Naive thymus-derived CD8-positive, alpha-beta T cell (primary cell): Measurements from ENCODE around the gene CBX5. TPM values are rescaled to one million over a fixed set of nuclear protein-coding genes. Genes with fewer than 3 reads are reported as not detected.
A peak's percentile ranks its signal among the peaks of the same experiment; 100 is the strongest.
"Not testable (repeated sequence)": the region's sequence is repeated elsewhere in the genome, so short reads cannot be mapped to it uniquely, and the experiment has no call there.

Source experiments
- ATAC-seq, 2 donors: fragments of 150-1000 bp; cut with Tn5 transposase in 1 of 2; sonication (Bioruptor Pico), chemical (Tn5 transposase) in 1 of 2; 1 replicate in 1 of 2; 2 replicates in 1 of 2; pipeline ENCODE4 v1.10.0; 2021; ENCODE audit warnings: mild to moderate bottlenecking in 2 of 2, moderate library complexity in 2 of 2
- POLR2A ChIA-PET: fragments of 350-600 bp; sonication (Branson Sonifier 250); formaldehyde crosslinking; loops from one replicate; lab custom pipeline; 2021; ENCODE audit warnings: antibody characterized with exemption; lab: Charles Lee
- DNase-seq, 10 donors: peaks; one replicate each; pipeline versions ENCODE4 v3.0.0 to v3.0.0-alpha.2; 2020 to 2022
- H3K27ac Mint-ChIP-seq, 10 donors: one replicate each; pipeline ENCODE4 v1.8.0; 2020 to 2022; ENCODE audit warnings: mild to moderate bottlenecking in 10 of 10, mixed read lengths in 10 of 10, moderate library complexity in 4 of 10, inconsistent platforms in 1 of 10
- H3K27me3 Mint-ChIP-seq, 5 donors: one replicate each; pipeline ENCODE4 v1.8.0; 2021 to 2022; ENCODE audit warnings: mixed read lengths in 5 of 5
- H3K36me3 Mint-ChIP-seq, 3 donors: one replicate each; pipeline ENCODE4 v1.8.0; 2020 to 2022; ENCODE audit warnings: mixed read lengths in 3 of 3, mild to moderate bottlenecking in 2 of 3, inconsistent platforms in 1 of 3
- H3K4me1 Mint-ChIP-seq, 4 donors: one replicate each; pipeline ENCODE4 v1.8.0; 2021 to 2022; ENCODE audit warnings: mixed read lengths in 4 of 4
- H3K4me3 Mint-ChIP-seq, 10 donors: one replicate each; pipeline ENCODE4 v1.8.0; 2020 to 2022; ENCODE audit warnings: mild to moderate bottlenecking in 10 of 10, mixed read lengths in 10 of 10, moderate library complexity in 6 of 10, inconsistent platforms in 1 of 10
- H3K9me3 Mint-ChIP-seq, 9 donors: one replicate each; pipeline ENCODE4 v1.8.0; 2020 to 2022; ENCODE audit warnings: mixed read lengths in 9 of 9, mild to moderate bottlenecking in 3 of 9, inconsistent platforms in 1 of 9, moderate library complexity in 1 of 9
- polyA plus RNA-seq, 3 donors: library from polyadenylated mRNA; unstranded; fragments of 300-500 nt; fragmentation: Illumina TruSeq; gene quantifications; one replicate each; pipeline ENCODE4 v1.2.3, GENCODE V29; 2021
- total RNA-seq, 8 experiments: library from RNA in 2 of 8; stranded (reverse) in 2 of 8; gene quantifications; one replicate each; pipeline ENCODE4 v1.2.3 and lab custom pipeline; 2021 to 2026

Gene CBX5
- total and polyA plus RNA-seq, 5 experiments from 2014 or later = 23.7 to 70.5 (median 34.4) TPM

- H3K36me3 Mint-ChIP-seq = peaks cover 0 to 4% (median 0%) of the 10 kb centered on the region in 3 donors
- ATAC-seq (peak; percentile 63 to 64), DNase-seq (peak; percentile 66 to 89 (median 77))
- H3K9me3 Mint-ChIP-seq = no peaks in the 10 kb centered on the region
- H3K4me3 Mint-ChIP-seq = peak overlapping the region in 2 of 10 donors; percentile 15 to 26
- POLR2A ChIA-PET = interaction anchor here (0.6 to 2.6 kb wide), 4 partner anchors 10 to 176 kb away, joined by 3 to 18 read pairs (median 4); partner anchors contain the start of gene HOXC5
- peak overlapping the region in 1 of 10 donors; percentile 43 for H3K27ac Mint-ChIP-seq
- peaks cover 7 to 40% (median 23%) of the 10 kb centered on the region in 4 donors for H3K4me1 Mint-ChIP-seq
- peaks cover 31 to 60% (median 42%) of the 10 kb centered on the region in 5 donors for H3K27me3 Mint-ChIP-seq
These were observed 88.3 kb downstream of the CBX5 start for GRCh38 chr12:54191550-54192022.

- ATAC-seq = no peak
These were observed 88.8 kb downstream of the CBX5 start for GRCh38 chr12:54191126-54191525.

GRCh38 chr12:54189198-54189539 lies 90.8 kb downstream of the CBX5 start:
- POLR2A ChIA-PET = interaction anchor here (1.0 to 1.5 kb wide), 3 partner anchors 91 to 180 kb away, joined by 3 to 4 read pairs (median 4); partner anchors contain the start of genes CBX5, HNRNPA1, HOXC5 and HOXC8
- peaks cover 16 to 35% (median 26%) of the 10 kb centered on the region in 5 donors for H3K27me3 Mint-ChIP-seq
- ATAC-seq (peak in 1 of 2 donors; percentile 14), DNase-seq (no peak)
- H3K4me1 Mint-ChIP-seq = peaks cover 10 to 33% (median 30%) of the 10 kb centered on the region in 4 donors
- H3K36me3 Mint-ChIP-seq = peaks cover 0 to 5% (median 1%) of the 10 kb centered on the region in 3 donors
- H3K9me3 Mint-ChIP-seq = no peaks in the 10 kb centered on the region
- H3K27ac Mint-ChIP-seq = peak overlapping the region in 7 of 10 donors; percentile 11 to 84 (median 65)
- H3K4me3 Mint-ChIP-seq = peak overlapping the region; percentile 83 to 94 (median 88)

More at GRCh38 chr12:54191126-54191525, 88.8 kb downstream of the CBX5 start:
- peaks cover 0 to 5% (median 0%) of the 10 kb centered on the region in 3 donors for H3K36me3 Mint-ChIP-seq
- POLR2A ChIA-PET = interaction anchor here (1.0 to 2.6 kb wide), 3 partner anchors 11 to 158 kb away, joined by 3 to 18 read pairs (median 3); partner anchors contain the start of genes HNRNPA1 and HOXC5
- no peak for DNase-seq
- H3K27ac Mint-ChIP-seq = peak overlapping the region in 1 of 10 donors; percentile 43
- H3K9me3 Mint-ChIP-seq = no peaks in the 10 kb centered on the region
- peaks cover 28 to 55% (median 38%) of the 10 kb centered on the region in 5 donors for H3K27me3 Mint-ChIP-seq
- peak overlapping the region in 2 of 10 donors; percentile 15 to 26 for H3K4me3 Mint-ChIP-seq
- H3K4me1 Mint-ChIP-seq = peaks cover 7 to 35% (median 26%) of the 10 kb centered on the region in 4 donors

GRCh38 chr12:54187075-54187474 lies 92.8 kb downstream of the CBX5 start:
- Mint-ChIP-seq H3K9me3 (no peaks in the 10 kb centered on the region), H3K36me3 (peaks cover 0 to 10% (median 1%) of the 10 kb centered on the region in 3 donors), H3K4me3 (peak overlapping the region in 6 of 10 donors; percentile 15 to 83 (median 68)), H3K27me3 (peaks cover under 1 to 14% (median 7%) of the 10 kb centered on the region in 5 donors), H3K27ac (no peak overlapping the region), H3K4me1 (peaks cover 12 to 33% (median 30%) of the 10 kb centered on the region in 4 donors)
- POLR2A ChIA-PET = no interaction called here
- no peak for DNase-seq
- ATAC-seq = no peak

GRCh38 chr12:54185919-54186318 lies 94.0 kb downstream of the CBX5 start:
- POLR2A ChIA-PET = interaction anchor here (0.6 to 0.9 kb wide), 2 partner anchors 154 to 234 kb away, joined by 3 to 5 read pairs; no protein-coding TSS in a partner anchor
- ATAC-seq (no peak), DNase-seq (no peak)
- peaks cover 0 to 19% (median 4%) of the 10 kb centered on the region in 3 donors for H3K36me3 Mint-ChIP-seq
- peaks cover 0 to 8% (median 4%) of the 10 kb centered on the region in 5 donors for H3K27me3 Mint-ChIP-seq
- peak overlapping the region in 1 of 10 donors; percentile 7 for H3K27ac Mint-ChIP-seq
- H3K4me3 Mint-ChIP-seq = no peak overlapping the region
- no peaks in the 10 kb centered on the region for H3K9me3 Mint-ChIP-seq
- peaks cover 9 to 33% (median 24%) of the 10 kb centered on the region in 4 donors for H3K4me1 Mint-ChIP-seq

GRCh38 chr12:54185297-54185696 lies 94.6 kb downstream of the CBX5 start:
- H3K36me3 Mint-ChIP-seq = peaks cover 0 to 22% (median 4%) of the 10 kb centered on the region in 3 donors
- H3K4me1 Mint-ChIP-seq = peaks cover 9 to 33% (median 24%) of the 10 kb centered on the region in 4 donors
- H3K9me3 Mint-ChIP-seq, H3K27me3 Mint-ChIP-seq, ATAC-seq, DNase-seq, H3K27ac Mint-ChIP-seq: not testable (repeated sequence)
- POLR2A ChIA-PET = interaction anchor here (0.6 to 0.9 kb wide), 2 partner anchors 153 to 235 kb away, joined by 3 to 5 read pairs; no protein-coding TSS in a partner anchor
- peak overlapping the region in 1 of 10 donors; percentile 34 for H3K4me3 Mint-ChIP-seq

GRCh38 chr12:54184024-54184805 lies 95.7 kb downstream of the CBX5 start:
- peaks cover 9 to 32% (median 22%) of the 10 kb centered on the region in 4 donors for H3K4me1 Mint-ChIP-seq
- POLR2A ChIA-PET = no interaction called here
- peaks cover 0 to 22% (median 4%) of the 10 kb centered on the region in 3 donors for H3K36me3 Mint-ChIP-seq
- ATAC-seq (no peak), DNase-seq (no peak)
- no peaks in the 10 kb centered on the region for H3K27me3 Mint-ChIP-seq
- no peak overlapping the region for H3K4me3 Mint-ChIP-seq
- H3K9me3 Mint-ChIP-seq = no peaks in the 10 kb centered on the region
- H3K27ac Mint-ChIP-seq = no peak overlapping the region

GRCh38 chr12:54182981-54183380 lies 96.9 kb downstream of the CBX5 start:
- Mint-ChIP-seq H3K4me3 (no peak overlapping the region), H3K9me3 (no peaks in the 10 kb centered on the region), H3K4me1 (peaks cover 10 to 26% (median 16%) of the 10 kb centered on the region in 4 donors), H3K36me3 (peaks cover 0 to 22% (median 4%) of the 10 kb centered on the region in 3 donors), H3K27me3 (no peaks in the 10 kb centered on the region), H3K27ac (no peak overlapping the region)
- no peak for DNase-seq
- POLR2A ChIA-PET = no interaction called here
- ATAC-seq = no peak

- H3K9me3 Mint-ChIP-seq = no peaks in the 10 kb centered on the region
- DNase-seq (no peak), ATAC-seq (no peak)
- no peak overlapping the region for H3K27ac Mint-ChIP-seq
- H3K4me3 Mint-ChIP-seq = no peak overlapping the region
- H3K4me1 Mint-ChIP-seq = peaks cover 4 to 17% (median 9%) of the 10 kb centered on the region in 4 donors
- POLR2A ChIA-PET = no interaction called here
- H3K36me3 Mint-ChIP-seq = peaks cover 0 to 21% (median 4%) of the 10 kb centered on the region in 3 donors
- H3K27me3 Mint-ChIP-seq = peaks cover 0 to under 1% (median 0%) of the 10 kb centered on the region in 5 donors
These were observed 97.8 kb downstream of the CBX5 start for GRCh38 chr12:54182086-54182485.

Other genes with a start within 250 kb of the CBX5 start
- not detected for gene HOXC5, start 247.1 kb downstream of the CBX5 start, total RNA-seq
- gene HOXC5, start 247.1 kb downstream of the CBX5 start, polyA plus RNA-seq = not detected
- gene HOXC4, start 226.3 kb downstream of the CBX5 start, total RNA-seq = under 1 TPM; 0.63 to 0.65 TPM
- under 1 TPM in 2 of 3 donors, not detected in 1; 0.25 to 0.43 TPM for gene HOXC4, start 226.3 kb downstream of the CBX5 start, polyA plus RNA-seq
- gene SMUG1, start 91.1 kb downstream of the CBX5 start, total RNA-seq = 10 to 100 TPM; 21.0 to 22.0 TPM
- 10 to 100 TPM; 15.4 to 23.6 (median 17.6) TPM for gene SMUG1, start 91.1 kb downstream of the CBX5 start, polyA plus RNA-seq
- gene HNRNPA1, start 604 bp upstream of the CBX5 start, total RNA-seq = 1,000 to 10,000 TPM; 1,109 to 1,141 TPM
- 1,000 to 10,000 TPM in 1 of 3 donors, 100 to 1,000 TPM in 2; 932 to 1,177 (median 943) TPM for gene HNRNPA1, start 604 bp upstream of the CBX5 start, polyA plus RNA-seq
- gene NFE2, start 20.9 kb upstream of the CBX5 start, total RNA-seq = not detected
- gene NFE2, start 20.9 kb upstream of the CBX5 start, polyA plus RNA-seq = under 1 TPM in 1 of 3 donors, not detected in 2; 0.14 TPM
- 10 to 100 TPM; 79.0 to 83.5 TPM for gene COPZ1, start 45.0 kb upstream of the CBX5 start, total RNA-seq
- 100 to 1,000 TPM; 128 to 152 (median 132) TPM for gene COPZ1, start 45.0 kb upstream of the CBX5 start, polyA plus RNA-seq
- gene GPR84, start 84.4 kb upstream of the CBX5 start, total RNA-seq = not detected
- gene GPR84, start 84.4 kb upstream of the CBX5 start, polyA plus RNA-seq = not detected
- 1 to 10 TPM; 1.7 to 3.2 TPM for gene ZNF385A, start 104.6 kb upstream of the CBX5 start, total RNA-seq
- gene ZNF385A, start 104.6 kb upstream of the CBX5 start, polyA plus RNA-seq = under 1 TPM in 1 of 3 donors, not detected in 2; 0.42 TPM
- gene ITGA5, start 139.1 kb upstream of the CBX5 start, total RNA-seq = 100 to 1,000 TPM; 126 to 127 TPM
- 10 to 100 TPM; 13.4 to 44.5 (median 19.7) TPM for gene ITGA5, start 139.1 kb upstream of the CBX5 start, polyA plus RNA-seq
- 1 to 10 TPM; 3.6 to 3.8 TPM for gene GTSF1, start 193.5 kb upstream of the CBX5 start, total RNA-seq
- 10 to 100 TPM; 13.7 to 16.7 (median 15.3) TPM for gene GTSF1, start 193.5 kb upstream of the CBX5 start, polyA plus RNA-seq
- gene NCKAP1L, start 217.6 kb upstream of the CBX5 start, total RNA-seq = 100 to 1,000 TPM; 111 to 115 TPM
- 10 to 100 TPM; 70.5 to 76.3 (median 74.8) TPM for gene NCKAP1L, start 217.6 kb upstream of the CBX5 start, polyA plus RNA-seq